Activated B cell treated with CpG ODN at 0.5 μM for 24 hours (primary cell): Measurements from ENCODE around the gene FAM43B. TPM values are rescaled to one million over a fixed set of nuclear protein-coding genes. Genes with fewer than 3 reads are reported as not detected.

Experiments
- ATAC-seq: fragments of 200-7000 bp; cut with Tn5 transposase; one replicate; pipeline ENCODE4 v1.10.0; 2021; ENCODE audit warnings: low read depth, mild to moderate bottlenecking, moderate library complexity
- CTCF ChIA-PET: fragments of 350-600 bp; sonication (Branson Sonifier 250); formaldehyde crosslinking; loops from one replicate; lab custom pipeline; 2021; ENCODE audit warnings: antibody characterized with exemption; lab: Charles Lee
- POLR2A ChIA-PET: fragments of 350-600 bp; sonication (Branson Sonifier 250); formaldehyde crosslinking; loops from one replicate; lab custom pipeline; 2021; ENCODE audit warnings: antibody characterized with exemption; lab: Charles Lee
- DNase-seq: peaks from one replicate; pipeline ENCODE4 v3.0.0; 2022
- H3K27ac Mint-ChIP-seq: one replicate; pipeline ENCODE4 v1.8.0; 2020; ENCODE audit warnings: mixed read lengths
- H3K27me3 Mint-ChIP-seq: one replicate; pipeline ENCODE4 v1.8.0; 2021; ENCODE audit warnings: mixed read lengths
- H3K36me3 Mint-ChIP-seq: one replicate; pipeline ENCODE4 v1.8.0; 2021; ENCODE audit warnings: low read depth, mixed read lengths
- H3K4me1 Mint-ChIP-seq: one replicate; pipeline ENCODE4 v1.8.0; 2021; ENCODE audit warnings: mixed read lengths
- H3K4me3 Mint-ChIP-seq: one replicate; pipeline ENCODE4 v1.8.0; 2020; ENCODE audit warnings: mild to moderate bottlenecking, mixed read lengths
- H3K9me3 Mint-ChIP-seq: one replicate; pipeline ENCODE4 v1.8.0; 2020; ENCODE audit warnings: mixed read lengths
- intact Hi-C: fragments of 100-400 bp; cut with micrococcal nuclease; formaldehyde crosslinking; loops from one replicate; pipeline ENCODE4 v1.15.1; 2024
- total RNA-seq: library from RNA; stranded (reverse); gene quantifications from 2 replicates; pipeline ENCODE4 v1.2.3, GENCODE V29; 2022
- TF ChIP-seq, protein P1 (sequence below): fragments of 200-600 bp; IDR thresholded peaks from one replicate; pipeline ENCODE4 v1.8.0; 2022; ENCODE audit warnings: antibody characterized with exemption, mild to moderate bottlenecking

Gene FAM43B
- total RNA-seq, 1 donor from 2014 or later = not detected

DNA sequence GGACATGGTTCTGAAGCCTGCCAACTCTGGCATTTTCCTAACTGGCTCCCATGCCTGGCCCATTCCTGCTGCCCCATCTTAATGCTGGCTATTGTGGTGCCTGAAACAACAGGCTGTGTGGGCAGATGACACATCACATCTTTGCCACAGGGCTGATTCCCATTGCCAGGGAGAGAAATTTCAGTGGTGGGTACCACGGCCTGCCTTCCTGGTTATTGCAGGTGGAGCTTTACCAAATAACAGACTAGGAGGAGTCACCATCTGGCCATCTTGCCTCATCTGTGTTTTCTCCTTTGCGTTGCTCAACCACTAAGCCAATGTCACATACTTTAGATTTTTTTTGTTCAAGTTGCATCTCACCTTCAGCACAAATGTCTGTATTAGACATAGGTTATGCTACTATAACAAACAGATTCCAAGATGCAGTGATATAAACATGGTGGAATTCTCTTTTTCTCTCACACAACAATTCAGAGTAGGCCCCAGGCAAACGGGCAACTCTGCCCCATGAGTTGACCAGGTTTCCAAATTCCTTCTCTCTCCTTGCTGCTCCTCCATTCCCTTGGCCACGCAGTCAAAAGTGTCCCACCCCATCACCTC lies 50.6 kb downstream of the FAM43B start:
- Mint-ChIP-seq H3K27ac (no peak overlapping the region), H3K4me3 (no peak overlapping the region), H3K9me3 (peaks cover 3% of the 10 kb centered on the region), H3K27me3 (peaks cover 8% of the 10 kb centered on the region), H3K36me3 (no peaks in the 10 kb centered on the region), H3K4me1 (no peaks in the 10 kb centered on the region)
- DNase-seq (no peak), ATAC-seq (no peak)
- TF ChIP-seq, protein P1, sequence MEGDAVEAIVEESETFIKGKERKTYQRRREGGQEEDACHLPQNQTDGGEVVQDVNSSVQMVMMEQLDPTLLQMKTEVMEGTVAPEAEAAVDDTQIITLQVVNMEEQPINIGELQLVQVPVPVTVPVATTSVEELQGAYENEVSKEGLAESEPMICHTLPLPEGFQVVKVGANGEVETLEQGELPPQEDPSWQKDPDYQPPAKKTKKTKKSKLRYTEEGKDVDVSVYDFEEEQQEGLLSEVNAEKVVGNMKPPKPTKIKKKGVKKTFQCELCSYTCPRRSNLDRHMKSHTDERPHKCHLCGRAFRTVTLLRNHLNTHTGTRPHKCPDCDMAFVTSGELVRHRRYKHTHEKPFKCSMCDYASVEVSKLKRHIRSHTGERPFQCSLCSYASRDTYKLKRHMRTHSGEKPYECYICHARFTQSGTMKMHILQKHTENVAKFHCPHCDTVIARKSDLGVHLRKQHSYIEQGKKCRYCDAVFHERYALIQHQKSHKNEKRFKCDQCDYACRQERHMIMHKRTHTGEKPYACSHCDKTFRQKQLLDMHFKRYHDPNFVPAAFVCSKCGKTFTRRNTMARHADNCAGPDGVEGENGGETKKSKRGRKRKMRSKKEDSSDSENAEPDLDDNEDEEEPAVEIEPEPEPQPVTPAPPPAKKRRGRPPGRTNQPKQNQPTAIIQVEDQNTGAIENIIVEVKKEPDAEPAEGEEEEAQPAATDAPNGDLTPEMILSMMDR = no peak
- ChIA-PET POLR2A (no interaction called here), CTCF (no interaction called here)
- intact Hi-C loops = no loop called here

DNA sequence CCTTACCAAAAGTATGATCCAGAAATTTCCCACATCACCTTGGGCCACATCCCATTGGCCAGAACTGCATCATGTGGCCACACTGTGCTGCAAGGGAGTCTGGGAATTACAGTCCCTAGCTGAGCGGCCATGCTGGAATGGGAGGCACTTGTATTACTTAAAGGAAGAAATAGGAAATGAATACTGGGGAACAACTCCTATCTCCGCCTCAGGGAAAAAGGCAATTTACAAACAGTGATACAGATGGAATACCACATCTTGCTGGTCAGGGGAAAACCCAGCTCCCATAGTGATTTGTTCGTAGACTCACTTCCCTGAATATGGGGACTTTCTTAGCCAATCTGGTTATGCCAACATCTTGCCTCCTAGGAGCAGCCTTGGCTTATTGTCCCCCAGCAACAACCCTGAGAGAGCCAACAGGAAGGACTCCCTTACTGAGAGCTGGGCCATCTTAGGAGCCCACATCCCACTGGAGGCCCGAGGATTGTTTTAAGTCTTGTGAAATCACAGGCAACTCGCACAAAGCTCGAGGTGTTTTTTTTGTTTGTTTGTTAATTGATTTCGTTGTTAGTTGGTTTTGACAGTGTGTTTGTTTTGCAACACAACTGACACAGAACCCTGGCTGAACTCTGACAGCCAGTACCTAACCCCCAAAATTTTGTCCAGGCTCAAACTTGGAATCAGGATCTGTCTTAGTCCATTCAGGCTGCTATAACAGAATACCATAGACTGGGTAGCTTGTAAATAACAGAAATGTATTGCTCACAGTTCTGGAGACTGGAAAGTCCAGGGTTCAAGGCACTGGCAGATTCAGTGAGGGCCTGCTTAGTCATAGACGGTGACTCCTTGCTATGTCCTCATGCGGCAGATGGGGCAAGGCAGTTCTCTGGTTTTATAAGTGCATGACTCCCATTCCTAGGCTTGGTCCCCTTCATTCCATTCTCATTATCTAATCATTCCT lies 51.4 kb downstream of the FAM43B start:
- POLR2A ChIA-PET = no interaction called here
- intact Hi-C loops = no loop called here
- H3K4me1 Mint-ChIP-seq = no peaks in the 10 kb centered on the region

More for the DNA sequence above, 51.4 kb downstream of the FAM43B start:
- Mint-ChIP-seq H3K4me3 (no peak overlapping the region), H3K36me3 (no peaks in the 10 kb centered on the region), H3K9me3 (peaks cover 2% of the 10 kb centered on the region), H3K27me3 (peaks cover 8% of the 10 kb centered on the region), H3K27ac (no peak overlapping the region)
- ATAC-seq = no peak
- no peak for DNase-seq
- CTCF ChIA-PET = no interaction called here
- TF ChIP-seq, protein P1 = no peak

Other genes starting within 250 kb of the FAM43B start
- gene CAMK2N1, start 66.4 kb upstream of the FAM43B start, total RNA-seq = 0.18 and 0.71 TPM in 2 replicates
- gene MUL1, start 44.4 kb upstream of the FAM43B start, total RNA-seq = 21.7 TPM in 2 replicates
- not detected in 2 replicates for gene CDA, start 36.5 kb downstream of the FAM43B start, total RNA-seq
- gene PINK1, start 80.9 kb downstream of the FAM43B start, total RNA-seq = 3.4 and 4.2 TPM in 2 replicates
- 132 TPM in 2 replicates for gene DDOST, start 108.8 kb downstream of the FAM43B start, total RNA-seq
- gene KIF17, start 165.4 kb downstream of the FAM43B start, total RNA-seq = not detected in 2 replicates
- gene SH2D5, start 180.1 kb downstream of the FAM43B start, total RNA-seq = 0.69 and 0.89 TPM in 2 replicates
- 179 and 183 TPM in 2 replicates for gene HP1BP3, start 234.7 kb downstream of the FAM43B start, total RNA-seq